ENCODE measurements around the gene SLC19A1.
"Not testable (repeated sequence)": the region's sequence is repeated elsewhere in the genome, so short reads cannot be mapped to it uniquely, and the experiment has no call there.

Gene SLC19A1

DNA sequence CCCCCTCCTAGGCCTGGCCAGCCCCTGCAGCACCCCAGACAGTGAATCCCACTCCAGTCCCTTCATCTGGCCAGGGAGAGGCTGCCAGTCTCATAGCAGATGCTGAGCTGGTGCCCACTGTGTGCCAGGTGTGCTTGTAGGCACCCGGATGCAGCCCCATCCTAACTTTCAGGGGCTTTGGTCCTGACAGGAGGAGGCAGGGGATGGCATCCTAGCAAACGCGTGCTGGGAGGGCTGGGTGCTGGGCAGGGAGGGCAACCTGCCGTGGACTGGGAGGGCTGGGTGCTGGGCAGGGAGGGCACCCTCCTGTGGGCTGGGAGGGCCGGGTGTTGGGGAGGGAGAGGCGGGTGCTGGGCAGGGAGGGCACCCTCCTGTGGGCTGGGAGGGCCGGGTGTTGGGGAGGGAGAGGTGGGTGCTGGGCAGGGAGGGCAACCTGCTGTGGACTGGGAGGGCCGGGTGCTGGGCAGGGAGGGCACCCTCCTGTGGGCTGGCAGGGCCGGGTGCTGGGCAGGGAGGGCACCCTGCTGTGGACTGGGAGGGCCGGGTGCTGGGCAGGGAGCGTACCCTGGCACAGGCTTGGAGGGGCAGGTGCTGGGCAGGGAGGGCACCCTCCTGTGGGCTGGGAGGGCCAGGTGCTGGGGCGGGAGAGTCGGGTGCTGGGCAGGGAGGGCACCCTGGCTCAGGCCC lies 35.3 kb downstream of the SLC19A1 start:
- TF ChIP-seq, protein P1, sequence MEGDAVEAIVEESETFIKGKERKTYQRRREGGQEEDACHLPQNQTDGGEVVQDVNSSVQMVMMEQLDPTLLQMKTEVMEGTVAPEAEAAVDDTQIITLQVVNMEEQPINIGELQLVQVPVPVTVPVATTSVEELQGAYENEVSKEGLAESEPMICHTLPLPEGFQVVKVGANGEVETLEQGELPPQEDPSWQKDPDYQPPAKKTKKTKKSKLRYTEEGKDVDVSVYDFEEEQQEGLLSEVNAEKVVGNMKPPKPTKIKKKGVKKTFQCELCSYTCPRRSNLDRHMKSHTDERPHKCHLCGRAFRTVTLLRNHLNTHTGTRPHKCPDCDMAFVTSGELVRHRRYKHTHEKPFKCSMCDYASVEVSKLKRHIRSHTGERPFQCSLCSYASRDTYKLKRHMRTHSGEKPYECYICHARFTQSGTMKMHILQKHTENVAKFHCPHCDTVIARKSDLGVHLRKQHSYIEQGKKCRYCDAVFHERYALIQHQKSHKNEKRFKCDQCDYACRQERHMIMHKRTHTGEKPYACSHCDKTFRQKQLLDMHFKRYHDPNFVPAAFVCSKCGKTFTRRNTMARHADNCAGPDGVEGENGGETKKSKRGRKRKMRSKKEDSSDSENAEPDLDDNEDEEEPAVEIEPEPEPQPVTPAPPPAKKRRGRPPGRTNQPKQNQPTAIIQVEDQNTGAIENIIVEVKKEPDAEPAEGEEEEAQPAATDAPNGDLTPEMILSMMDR (IDR thresholded peaks at IDR 0.05; ENCODE audit: low read depth, low read length): no peak
- no peak overlapping the region for H3K4me3 ChIP-seq (ENCODE audit: low read depth, low read length)

DNA sequence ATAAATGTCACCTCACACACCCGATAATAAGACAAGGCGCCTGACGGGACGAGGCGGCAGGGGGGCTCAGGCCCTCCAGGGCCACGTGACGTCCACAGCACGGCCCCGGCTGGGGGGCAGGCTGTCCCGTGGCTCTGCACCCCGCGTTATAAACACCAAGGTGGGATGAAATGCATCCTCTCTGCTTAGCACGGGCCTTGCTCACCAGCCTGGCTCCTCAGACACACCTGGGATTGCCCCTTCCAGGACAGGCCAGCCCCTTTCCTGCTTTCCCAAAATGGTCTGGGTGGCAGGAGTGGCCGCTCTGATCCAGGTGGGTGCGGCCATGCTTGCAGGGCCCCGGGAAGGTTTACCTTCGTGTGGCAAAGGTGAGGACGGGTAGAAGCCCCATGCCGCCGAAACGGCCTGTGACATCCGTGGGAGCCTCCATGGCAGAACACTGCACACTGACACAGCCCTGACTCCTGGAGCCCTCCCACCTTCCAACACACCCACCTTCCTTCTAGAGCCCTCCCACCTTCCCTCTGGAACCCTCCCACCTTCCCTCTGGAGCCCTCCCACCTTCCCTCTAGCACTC lies 35.9 kb downstream of the SLC19A1 start:
- H3K4me3 ChIP-seq (ENCODE audit: low read depth, low read length): no peak overlapping the region
- TF ChIP-seq, protein P1 (IDR thresholded peaks at IDR 0.05; ENCODE audit: low read depth, low read length): no peak

DNA sequence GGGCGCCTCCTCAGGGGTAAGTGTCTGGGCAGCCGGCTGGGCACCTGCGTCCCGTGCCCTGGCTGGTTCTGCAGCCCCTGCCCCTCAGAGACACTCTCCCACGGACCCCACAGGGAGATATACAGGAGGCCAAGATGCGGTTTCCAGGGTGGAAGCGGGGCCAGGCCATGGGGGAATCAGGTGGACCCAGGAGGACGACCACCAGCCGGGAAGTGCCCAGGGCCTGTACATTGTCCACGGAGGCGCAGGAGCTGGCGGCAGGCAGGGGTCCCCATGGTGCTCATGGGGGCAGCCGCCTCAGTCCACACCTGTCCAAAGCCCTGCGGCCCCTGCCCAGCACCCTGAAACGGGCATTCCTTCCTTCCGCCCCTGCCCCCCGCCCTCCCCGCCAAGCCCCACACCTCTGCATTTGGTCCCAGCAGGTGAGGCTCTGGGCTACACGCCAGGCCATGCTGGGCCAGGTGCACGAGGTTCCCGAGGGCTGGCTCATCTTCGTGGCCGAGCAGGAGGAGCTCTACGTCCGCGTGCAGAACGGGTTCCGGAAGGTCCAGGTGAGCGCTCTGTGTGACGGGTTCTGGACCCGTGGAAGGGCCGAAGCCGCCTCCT lies 36.7 kb downstream of the SLC19A1 start:
- no peak overlapping the region for H3K4me3 ChIP-seq (ENCODE audit: low read depth, low read length)
- TF ChIP-seq, protein P1 (IDR thresholded peaks at IDR 0.05; ENCODE audit: low read depth, low read length): no peak

DNA sequence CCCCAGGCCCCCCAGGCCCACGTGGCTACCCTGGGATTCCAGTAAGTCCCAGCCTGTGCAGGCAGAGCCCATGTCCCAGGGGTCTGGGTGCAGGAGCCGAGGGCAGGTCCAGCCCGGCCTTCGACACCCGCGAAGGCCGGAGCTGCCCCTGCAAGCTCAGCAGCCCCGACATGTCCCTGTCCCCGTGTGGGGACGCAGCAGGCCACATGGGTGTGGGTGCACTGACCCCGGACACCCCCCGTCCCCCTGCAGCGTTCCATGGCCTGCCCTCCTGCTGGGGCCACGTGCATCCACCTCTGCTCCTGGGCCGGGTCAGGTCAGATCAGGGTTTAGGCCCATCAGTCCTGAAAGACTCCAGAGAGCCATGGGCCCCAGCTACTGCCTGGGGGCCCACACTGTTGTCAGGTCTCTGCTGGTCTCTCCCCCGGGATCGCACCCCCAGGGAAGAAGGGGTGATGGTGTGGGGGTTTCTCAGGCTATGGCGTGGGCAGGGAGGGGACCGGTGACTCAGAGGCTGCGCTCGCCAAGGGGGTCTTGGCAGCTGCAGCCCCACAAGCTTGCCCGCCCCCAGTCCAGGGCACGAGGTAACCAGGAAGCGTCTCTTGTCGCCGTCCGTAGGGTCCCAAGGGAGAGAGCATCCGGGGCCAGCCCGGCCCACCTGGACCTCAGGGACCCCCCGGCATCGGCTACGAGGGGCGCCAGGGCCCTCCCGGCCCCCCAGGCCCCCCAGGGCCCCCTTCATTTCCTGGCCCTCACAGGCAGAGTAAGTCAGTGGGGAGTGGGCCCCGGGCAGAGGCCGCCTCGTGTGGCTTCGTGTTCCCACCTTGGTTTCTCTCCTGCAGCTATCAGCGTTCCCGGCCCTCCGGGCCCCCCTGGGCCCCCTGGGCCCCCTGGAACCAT lies 37.5 kb downstream of the SLC19A1 start:
- H3K4me3 ChIP-seq (ENCODE audit: low read depth, low read length): no peak overlapping the region
- TF ChIP-seq, protein P1 (IDR thresholded peaks at IDR 0.05; ENCODE audit: low read depth, low read length): no peak

DNA sequence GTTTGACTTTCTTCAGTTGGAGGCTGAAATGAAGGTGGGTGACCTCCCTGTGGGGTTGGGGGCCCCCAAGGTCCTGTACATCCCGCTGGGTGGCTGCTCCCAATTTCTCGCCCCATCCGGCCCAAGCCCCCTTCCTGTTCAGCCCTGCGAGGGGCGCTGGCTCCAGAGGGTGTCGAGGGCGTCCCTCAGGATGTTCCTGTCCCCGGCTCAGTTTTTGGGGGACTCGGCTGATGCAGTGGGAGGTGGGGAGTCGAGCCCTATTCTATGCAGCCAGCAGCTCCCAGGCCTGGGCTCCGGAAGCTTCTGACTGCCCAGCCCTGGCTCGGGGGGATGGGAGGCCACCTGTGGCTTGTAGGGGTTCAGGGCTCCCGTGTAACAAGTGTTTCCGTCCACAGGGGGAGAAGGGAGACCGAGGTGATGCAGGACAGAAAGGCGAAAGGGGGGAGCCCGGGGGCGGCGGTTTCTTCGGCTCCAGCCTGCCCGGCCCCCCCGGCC lies 38.2 kb downstream of the SLC19A1 start:
- TF ChIP-seq, protein P1 (IDR thresholded peaks at IDR 0.05; ENCODE audit: low read depth, low read length): no peak

DNA sequence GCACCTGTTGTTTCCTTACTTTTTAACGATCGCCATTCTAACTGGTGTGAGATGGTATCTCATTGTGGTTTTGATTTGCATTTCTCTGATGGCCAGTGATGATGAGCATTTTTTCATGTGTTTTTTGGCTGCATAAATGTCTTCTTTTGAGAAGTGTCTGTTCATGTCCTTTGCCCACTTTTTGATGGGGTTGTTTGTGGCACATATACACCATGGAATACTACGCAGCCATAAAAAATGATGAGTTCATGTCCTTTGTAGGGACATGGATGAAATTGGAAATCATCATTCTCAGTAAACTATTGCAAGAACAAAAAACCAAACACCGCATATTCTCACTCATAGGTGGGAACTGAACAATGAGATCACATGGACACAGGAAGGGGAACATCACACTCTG lies 39.0 kb downstream of the SLC19A1 start:
- H3K4me3 ChIP-seq (ENCODE audit: low read depth, low read length): not testable (repeated sequence)

More for the DNA sequence above, 38.2 kb downstream of the SLC19A1 start:
- H3K4me3 ChIP-seq (ENCODE audit: low read depth, low read length): no peak overlapping the region

DNA sequence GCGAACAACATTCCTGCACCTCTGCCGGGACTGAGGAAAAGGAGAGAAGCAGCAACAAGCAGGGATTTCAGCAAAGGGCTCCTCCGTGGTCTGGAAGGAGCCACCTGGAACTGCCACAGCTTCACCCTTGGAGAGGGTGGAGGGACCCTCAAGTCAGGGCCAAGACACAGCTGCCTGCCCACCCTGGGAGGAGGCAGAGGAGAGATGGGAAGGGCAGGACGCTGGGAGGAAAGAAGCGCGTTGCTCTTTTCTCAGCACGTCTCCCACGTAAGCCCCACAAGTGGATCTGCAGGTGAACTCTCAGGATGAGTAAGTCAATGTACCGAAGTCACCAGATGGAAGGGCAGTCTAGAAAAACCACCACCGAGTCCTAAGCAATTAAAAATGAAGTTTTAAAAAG lies 39.6 kb downstream of the SLC19A1 start:
- H3K4me3 ChIP-seq (ENCODE audit: low read depth, low read length): no peak overlapping the region
- TF ChIP-seq, protein P1 (IDR thresholded peaks at IDR 0.05; ENCODE audit: low read depth, low read length): no peak

Data from WI38 (cell line).